HG03135 (cell line): ENCODE results near the gene BBS10.
"Not testable (repeated sequence)": the region's sequence is repeated elsewhere in the genome, so short reads cannot be mapped to it uniquely, and the experiment has no call there.

Source experiments
- ATAC-seq: cut with Tn5 transposase; IDR thresholded peaks from one replicate; pipeline ENCODE4 v1.9.1; 2021; ENCODE audit warnings: mild to moderate bottlenecking, moderate library complexity; ENCODE audit not compliant: unreplicated experiment

Gene BBS10

GRCh38 chr12:76332606-76333005 is 15.6 kb downstream of the BBS10 start:
- ATAC-seq, result no peak

- ATAC-seq, result no peak
These were observed 18.6 kb downstream of the BBS10 start for GRCh38 chr12:76329606-76330005.

- no peak for ATAC-seq
These were observed 19.1 kb downstream of the BBS10 start for GRCh38 chr12:76329159-76329558.

GRCh38 chr12:76319595-76320319 is 28.5 kb downstream of the BBS10 start:
- ATAC-seq, result not testable (repeated sequence)

- no peak for ATAC-seq
These were observed 29.2 kb downstream of the BBS10 start for GRCh38 chr12:76318773-76319594.

GRCh38 chr12:76317976-76318375 is 30.2 kb downstream of the BBS10 start:
- no peak for ATAC-seq

- ATAC-seq, result no peak
These were observed 31.7 kb downstream of the BBS10 start for GRCh38 chr12:76316468-76316867.

GRCh38 chr12:76313299-76313698 is 34.9 kb downstream of the BBS10 start:
- ATAC-seq, result no peak

- ATAC-seq, result no peak
These were observed 35.9 kb downstream of the BBS10 start for GRCh38 chr12:76312315-76312714.

- ATAC-seq, result no peak
These were observed 36.4 kb downstream of the BBS10 start for GRCh38 chr12:76311796-76312195.

- no peak for ATAC-seq
These were observed 38.1 kb downstream of the BBS10 start for GRCh38 chr12:76310110-76310509.

GRCh38 chr12:76308866-76309265 is 39.3 kb downstream of the BBS10 start:
- no peak for ATAC-seq

- ATAC-seq, result no peak
These were observed 41.1 kb downstream of the BBS10 start for GRCh38 chr12:76307083-76307482.

GRCh38 chr12:76303989-76304460 is 44.2 kb downstream of the BBS10 start:
- no peak for ATAC-seq

GRCh38 chr12:76303365-76303764 is 44.9 kb downstream of the BBS10 start:
- ATAC-seq, result no peak

- ATAC-seq, result no peak
These were observed 47.9 kb downstream of the BBS10 start for GRCh38 chr12:76300297-76300665.

GRCh38 chr12:76299536-76300296 is 48.5 kb downstream of the BBS10 start:
- no peak for ATAC-seq
